Fibroblast of lung (primary cell): ENCODE results near the gene PTPRF. TPM values are rescaled to one million over a fixed set of nuclear protein-coding genes. Genes with fewer than 3 reads are reported as not detected.

Source experiments
- DNase-seq, 2 donors: peaks; one replicate each; pipeline versions ENCODE4 v3.0.0 to v3.0.0-alpha.2; 2010; ENCODE audit warnings: low read depth in 2 of 2
- H2AFZ ChIP-seq: 2 replicates; pipeline ENCODE4 v1.5.1; 2012; ENCODE audit warnings: low read length, control low read depth, inconsistent platforms
- H3K27ac ChIP-seq: 2 replicates; pipeline ENCODE4 v1.5.1; 2011; ENCODE audit warnings: low read length, control low read depth; ENCODE audit not compliant: insufficient read depth
- H3K27me3 ChIP-seq: 2 replicates; pipeline ENCODE4 v1.5.1; 2011; ENCODE audit warnings: mild to moderate bottlenecking, low read length; ENCODE audit not compliant: control insufficient read depth, insufficient read depth
- H3K36me3 ChIP-seq: 2 replicates; pipeline ENCODE4 v1.5.1; 2011; ENCODE audit warnings: low read length; ENCODE audit not compliant: control insufficient read depth, insufficient read depth
- H3K4me1 ChIP-seq: 2 replicates; pipeline ENCODE4 v1.5.1; 2011; ENCODE audit warnings: low read length; ENCODE audit not compliant: control insufficient read depth, insufficient read depth; ENCODE audit errors: extremely low read depth
- H3K4me2 ChIP-seq: 2 replicates; pipeline ENCODE4 v1.5.1; 2011; ENCODE audit warnings: low read length, control low read depth; ENCODE audit not compliant: insufficient read depth; ENCODE audit errors: extremely low read depth
- H3K4me3 ChIP-seq, 4 experiments: fragments of 200-600 bp in 1 of 4; sonication (generic) in 1 of 4; replicated peaks in 1 of 4; 2 replicates each; pipeline ENCODE4 v1.5.1; 2011 to 2016; ENCODE audit warnings: low read length in 4 of 4, low read depth in 3 of 4, mild to moderate bottlenecking in 3 of 4, control low read depth in 2 of 4, inconsistent platforms in 1 of 4, mixed read lengths in 1 of 4; ENCODE audit not compliant: insufficient read depth in 1 of 4; ENCODE audit errors: control extremely low read depth in 1 of 4
- H3K79me2 ChIP-seq: 2 replicates; pipeline ENCODE4 v1.5.1; 2012; ENCODE audit warnings: mild to moderate bottlenecking, low read length, inconsistent platforms; ENCODE audit not compliant: control insufficient read depth, insufficient read depth
- H3K9ac ChIP-seq: 2 replicates; pipeline ENCODE4 v1.5.1; 2011; ENCODE audit warnings: mild to moderate bottlenecking, low read length, control low read depth; ENCODE audit not compliant: insufficient read depth
- H3K9me3 ChIP-seq: 2 replicates; pipeline ENCODE4 v1.5.1; 2012; ENCODE audit warnings: low read depth, low read length; ENCODE audit not compliant: control insufficient read depth, insufficient read depth
- H4K20me1 ChIP-seq: 2 replicates; pipeline ENCODE4 v1.5.1; 2011; ENCODE audit warnings: low read length; ENCODE audit not compliant: control insufficient read depth, insufficient read depth; ENCODE audit errors: extremely low read depth
- CTCF ChIP-seq, 2 donors: IDR thresholded peaks in 1 of 2; conservative IDR thresholded peaks in 1 of 2; 1 replicate in 1 of 2; 2 replicates in 1 of 2; pipeline ENCODE4 v1.5.1; 2011 to 2012; ENCODE audit warnings: low read length in 2 of 2, control low read depth in 1 of 2, inconsistent platforms in 1 of 2, low read depth in 1 of 2, mild to moderate bottlenecking in 1 of 2
- EZH2 ChIP-seq: IDR thresholded peaks from 2 replicates; pipeline ENCODE4 v1.5.1; 2012; ENCODE audit warnings: low read length, control low read depth, mild to moderate bottlenecking; ENCODE audit errors: missing control alignments
- polyA plus RNA-seq, 2 donors: library from polyadenylated mRNA; depleted of rRNA in 1 of 2; stranded (reverse) in 1 of 2; unstranded in 1 of 2; fragments of >200 nt; gene quantifications; 2 replicates each; pipeline ENCODE4 v1.2.1, GENCODE V29; 2011 to 2012; ENCODE audit warnings: missing spikeins in 1 of 2
- total RNA-seq: library from RNA; depleted of rRNA; stranded (reverse); fragments of >200 nt; gene quantifications from 2 replicates; pipeline ENCODE4 v1.2.1, GENCODE V29; 2014

PTPRF gene
- total and polyA plus RNA-seq, 2 donors (not counting 1 experiment from before 2014, with no cell fraction given) = 45.2 to 52.0 TPM

GRCh38 chr1:43492826-43493225, 37.9 kb upstream of the PTPRF start:
- Histone ChIP-seq H4K20me1 (no peaks in the 10 kb centered on the region), H3K27me3 (no peaks in the 10 kb centered on the region), H3K9me3 (no peaks in the 10 kb centered on the region), H3K36me3 (no peaks in the 10 kb centered on the region), H3K4me1 (peaks cover 2% of the 10 kb centered on the region), H3K4me3 (no peak overlapping the region), H3K9ac (no peak overlapping the region), H3K27ac (no peak overlapping the region), H3K79me2 (no peaks in the 10 kb centered on the region), H3K4me2 (no peak overlapping the region), H2AFZ (no peak overlapping the region)
- TF ChIP-seq CTCF (conservative IDR thresholded peaks at IDR 0.05 in 1 of 2, IDR thresholded peaks at IDR 0.05 in 1 of 2; ENCODE audit: low read depth in 1 of 2, low read length in 2 of 2) (no peak), EZH2 (no peak)
- peak in 1 of 2 donors; percentile 36 for DNase-seq

GRCh38 chr1:43493661-43494450, 36.8 kb upstream of the PTPRF start:
- DNase-seq = peak in 1 of 2 donors; percentile 51
- Histone ChIP-seq H3K36me3 (no peaks in the 10 kb centered on the region), H3K4me3 (no peak overlapping the region), H3K9me3 (no peaks in the 10 kb centered on the region), H3K79me2 (no peaks in the 10 kb centered on the region), H3K27ac (no peak overlapping the region), H2AFZ (peak overlapping the region; percentile 51), H3K9ac (no peak overlapping the region), H4K20me1 (no peaks in the 10 kb centered on the region), H3K27me3 (no peaks in the 10 kb centered on the region), H3K4me2 (peak overlapping the region; percentile 33), H3K4me1 (peaks cover 2% of the 10 kb centered on the region)
- TF ChIP-seq CTCF (conservative IDR thresholded peaks at IDR 0.05 in 1 of 2, IDR thresholded peaks at IDR 0.05 in 1 of 2; ENCODE audit: low read depth in 1 of 2, low read length in 2 of 2) (no peak), EZH2 (no peak)

GRCh38 chr1:43495204-43495603, 35.5 kb upstream of the PTPRF start:
- TF ChIP-seq CTCF (conservative IDR thresholded peaks at IDR 0.05 in 1 of 2, IDR thresholded peaks at IDR 0.05 in 1 of 2; ENCODE audit: low read depth in 1 of 2, low read length in 2 of 2) (no peak), EZH2 (no peak)
- no peak overlapping the region for H3K27ac ChIP-seq
- H4K20me1 ChIP-seq = no peaks in the 10 kb centered on the region
- DNase-seq = no peak
- no peaks in the 10 kb centered on the region for H3K79me2 ChIP-seq
- H3K9ac ChIP-seq = no peak overlapping the region
- H3K9me3 ChIP-seq = no peaks in the 10 kb centered on the region
- H3K27me3 ChIP-seq = no peaks in the 10 kb centered on the region
- H2AFZ ChIP-seq = no peak overlapping the region
- no peaks in the 10 kb centered on the region for H3K36me3 ChIP-seq
- H3K4me3 ChIP-seq = no peak overlapping the region
- H3K4me1 ChIP-seq = peaks cover 2% of the 10 kb centered on the region
- no peak overlapping the region for H3K4me2 ChIP-seq
